Cardiac muscle cell (in vitro differentiated cells and primary cell): ENCODE data around the gene DMRT1. TPM values are rescaled to one million over a fixed set of nuclear protein-coding genes. Genes with fewer than 3 reads are reported as not detected.

ENCODE experiments used
- polyA plus RNA-seq: library from polyadenylated mRNA; unstranded; fragments of >200 nt; fragmentation: Nextera tagmentation; extraction: Ambion mirVana; gene quantifications from 2 replicates; pipeline ENCODE4 v1.2.1, GENCODE V29; 2016
- total RNA-seq: library from RNA; depleted of rRNA; stranded (reverse); fragments of >200 nt; gene quantifications from 2 replicates; pipeline ENCODE4 v1.2.3, GENCODE V29; 2016

The DMRT1 gene
- total and polyA plus RNA-seq, 2 experiments from 2014 or later: not detected

Other genes starting within 250 kb of the DMRT1 start
- 0.35 TPM in 1 of 2 replicates, not detected in the other for gene DMRT3, start 135.0 kb downstream of the DMRT1 start, total RNA-seq
- not detected in 2 replicates for gene DMRT3, start 135.0 kb downstream of the DMRT1 start, polyA plus RNA-seq
- not detected in 2 replicates for gene DMRT2, start 208.7 kb downstream of the DMRT1 start, total RNA-seq
- not detected in 2 replicates for gene DMRT2, start 208.7 kb downstream of the DMRT1 start, polyA plus RNA-seq